Loucy (cell line): ENCODE measurements around the gene ANKRD13A.
A peak's percentile ranks its signal among the peaks of the same experiment; 100 is the strongest.

Experiments
- H2AFZ ChIP-seq: fragments of 200-600 bp; sonication (generic); 2 replicates; pipeline ENCODE4 v1.6.0; 2016; ENCODE audit warnings: antibody characterized with exemption, mild to moderate bottlenecking, low read length, moderate library complexity
- H3F3A ChIP-seq: fragments of 200-600 bp; 2 replicates; pipeline ENCODE4 v1.6.0; 2016; ENCODE audit warnings: antibody characterized with exemption, low read depth, mild to moderate bottlenecking
- H3K27me3 ChIP-seq: fragments of 200-600 bp; sonication (generic); 2 replicates; pipeline ENCODE4 v1.6.1; 2014; ENCODE audit warnings: low read length, mild to moderate bottlenecking; ENCODE audit not compliant: insufficient read depth, poor library complexity, severe bottlenecking
- H3K36me3 ChIP-seq: fragments of 200-600 bp; sonication (generic); 2 replicates; pipeline ENCODE4 v1.6.1; 2016; ENCODE audit warnings: low read length; ENCODE audit not compliant: insufficient read depth
- H3K4me1 ChIP-seq: fragments of 200-600 bp; sonication (generic); 2 replicates; pipeline ENCODE4 v1.5.1; 2014; ENCODE audit warnings: low read length, mild to moderate bottlenecking; ENCODE audit not compliant: insufficient read depth, poor library complexity, severe bottlenecking
- H3K4me2 ChIP-seq: fragments of 200-600 bp; sonication (generic); 2 replicates; pipeline ENCODE4 v1.6.0; 2014; ENCODE audit warnings: antibody characterized with exemption, low read length, low read depth, mild to moderate bottlenecking; ENCODE audit not compliant: poor library complexity, severe bottlenecking
- H3K4me3 ChIP-seq: fragments of 200-600 bp; sonication (generic); 2 replicates; pipeline ENCODE4 v1.5.1; 2014; ENCODE audit warnings: low read length, mild to moderate bottlenecking, mixed read lengths; ENCODE audit not compliant: poor library complexity, severe bottlenecking
- H3K79me2 ChIP-seq: fragments of 200-600 bp; sonication (generic); 2 replicates; pipeline ENCODE4 v1.6.1; 2014; ENCODE audit warnings: low read length; ENCODE audit not compliant: insufficient read depth
- H3K9ac ChIP-seq: fragments of 200-600 bp; sonication (generic); 2 replicates; pipeline ENCODE4 v1.6.0; 2014; ENCODE audit warnings: mild to moderate bottlenecking, low read depth, low read length, moderate library complexity; ENCODE audit not compliant: poor library complexity, severe bottlenecking
- H3K9me2 ChIP-seq: fragments of 200-600 bp; sonication (generic); replicated peaks from 2 replicates; pipeline ENCODE4 v1.6.1; 2016; ENCODE audit warnings: low read depth, low read length, mixed read lengths
- H3K9me3 ChIP-seq: fragments of 200-600 bp; sonication (generic); 2 replicates; pipeline ENCODE4 v1.6.1; 2014; ENCODE audit warnings: mild to moderate bottlenecking, antibody characterized with exemption, low read length, low read depth; ENCODE audit not compliant: insufficient read depth
- H4K20me1 ChIP-seq: fragments of 200-600 bp; sonication (generic); 2 replicates; pipeline ENCODE4 v1.6.0; 2014; ENCODE audit warnings: antibody characterized with exemption, low read length, mild to moderate bottlenecking; ENCODE audit not compliant: insufficient read depth, poor library complexity, severe bottlenecking
- EZH2phosphoT487 ChIP-seq: fragments of 200-600 bp; IDR thresholded peaks from 2 replicates; pipeline ENCODE4 v1.6.1; 2018; ENCODE audit warnings: antibody characterized with exemption, mild to moderate bottlenecking, moderate library complexity, borderline replicate concordance
- TF ChIP-seq, protein P1 (sequence below): fragments of 200-600 bp; sonication (generic); conservative IDR thresholded peaks from 2 replicates; pipeline ENCODE4 v1.5.1; 2014; ENCODE audit warnings: mild to moderate bottlenecking, antibody characterized with exemption, low read length

The ANKRD13A gene

DNA sequence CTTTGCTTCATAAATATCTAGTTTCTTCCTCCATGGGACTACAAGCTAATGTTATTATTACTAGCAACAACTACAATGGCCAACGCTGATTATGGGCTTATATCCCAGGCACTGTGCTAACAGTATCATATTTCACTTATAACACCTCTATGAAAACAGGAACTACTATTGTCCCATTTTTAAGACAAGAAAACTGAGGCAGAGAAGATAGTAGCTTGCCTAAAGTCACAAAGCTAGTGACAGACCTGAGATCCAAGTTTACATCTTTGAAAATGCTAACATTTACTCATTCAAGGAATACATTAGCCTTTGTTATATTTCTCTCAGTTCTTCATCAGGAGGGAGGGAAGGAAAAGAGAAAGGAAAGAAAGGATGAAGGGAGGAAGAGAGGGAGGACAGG is 35.9 kb upstream of the ANKRD13A start:
- H3K4me1 ChIP-seq, result peaks cover 25% of the 10 kb centered on the region
- no peaks in the 10 kb centered on the region for H3K79me2 ChIP-seq
- H3F3A ChIP-seq, result peaks cover 4% of the 10 kb centered on the region; the same call in 1 of the 2 replicates
- no peaks in the 10 kb centered on the region for H4K20me1 ChIP-seq
- H3K9ac ChIP-seq, result no peak overlapping the region
- no peaks in the 10 kb centered on the region for H3K9me2 ChIP-seq
- no peaks in the 10 kb centered on the region for H3K27me3 ChIP-seq
- no peaks in the 10 kb centered on the region for H3K9me3 ChIP-seq
- peaks cover 81% of the 10 kb centered on the region; the same call in 1 of the 2 replicates for H3K36me3 ChIP-seq
- H3K4me2 ChIP-seq, result peak overlapping the region; percentile 32
- H2AFZ ChIP-seq, result no peak overlapping the region
- no peak for TF ChIP-seq EZH2phosphoT487
- TF ChIP-seq, protein P1, sequence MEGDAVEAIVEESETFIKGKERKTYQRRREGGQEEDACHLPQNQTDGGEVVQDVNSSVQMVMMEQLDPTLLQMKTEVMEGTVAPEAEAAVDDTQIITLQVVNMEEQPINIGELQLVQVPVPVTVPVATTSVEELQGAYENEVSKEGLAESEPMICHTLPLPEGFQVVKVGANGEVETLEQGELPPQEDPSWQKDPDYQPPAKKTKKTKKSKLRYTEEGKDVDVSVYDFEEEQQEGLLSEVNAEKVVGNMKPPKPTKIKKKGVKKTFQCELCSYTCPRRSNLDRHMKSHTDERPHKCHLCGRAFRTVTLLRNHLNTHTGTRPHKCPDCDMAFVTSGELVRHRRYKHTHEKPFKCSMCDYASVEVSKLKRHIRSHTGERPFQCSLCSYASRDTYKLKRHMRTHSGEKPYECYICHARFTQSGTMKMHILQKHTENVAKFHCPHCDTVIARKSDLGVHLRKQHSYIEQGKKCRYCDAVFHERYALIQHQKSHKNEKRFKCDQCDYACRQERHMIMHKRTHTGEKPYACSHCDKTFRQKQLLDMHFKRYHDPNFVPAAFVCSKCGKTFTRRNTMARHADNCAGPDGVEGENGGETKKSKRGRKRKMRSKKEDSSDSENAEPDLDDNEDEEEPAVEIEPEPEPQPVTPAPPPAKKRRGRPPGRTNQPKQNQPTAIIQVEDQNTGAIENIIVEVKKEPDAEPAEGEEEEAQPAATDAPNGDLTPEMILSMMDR, result no peak
- no peak overlapping the region for H3K4me3 ChIP-seq

DNA sequence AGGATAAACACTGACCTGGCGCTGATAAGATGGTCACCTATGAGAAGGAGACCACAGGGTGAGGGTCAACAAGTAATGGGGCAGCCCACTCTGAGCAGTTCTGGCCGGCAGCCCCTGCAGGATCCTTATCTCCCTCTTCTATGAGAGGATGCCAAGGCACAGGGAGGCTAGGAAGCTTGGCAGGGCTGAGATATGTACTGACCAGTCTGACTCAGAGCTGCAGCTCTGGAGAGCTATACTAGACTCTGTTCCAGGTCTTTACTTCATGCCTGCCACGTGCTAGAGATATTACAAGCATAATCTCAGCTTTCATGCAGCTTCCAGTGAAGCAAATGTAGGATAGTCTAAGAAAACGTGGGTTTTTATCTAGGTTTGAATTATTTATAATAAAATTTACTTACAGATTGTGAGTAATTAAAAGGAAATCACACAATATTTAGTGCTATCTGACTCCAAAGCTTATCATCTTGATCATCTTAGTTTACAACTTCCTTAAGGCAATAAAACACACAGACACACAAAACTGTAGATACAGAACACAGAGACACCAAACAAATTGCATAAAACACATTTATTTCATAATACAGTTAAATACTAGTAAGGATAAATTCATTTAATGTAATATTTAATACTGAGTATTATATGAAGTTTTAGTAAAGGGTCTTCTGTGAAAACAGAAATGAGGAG is 35.3 kb upstream of the ANKRD13A start:
- Histone ChIP-seq H4K20me1 (no peaks in the 10 kb centered on the region), H3K9me3 (no peaks in the 10 kb centered on the region), H3K36me3 (peaks cover 79% of the 10 kb centered on the region; the same call in 1 of the 2 replicates), H3F3A (peaks cover 4% of the 10 kb centered on the region; the same call in 1 of the 2 replicates), H3K79me2 (no peaks in the 10 kb centered on the region), H3K9me2 (no peaks in the 10 kb centered on the region), H3K27me3 (no peaks in the 10 kb centered on the region), H3K9ac (no peak overlapping the region), H2AFZ (no peak overlapping the region), H3K4me1 (peaks cover 25% of the 10 kb centered on the region), H3K4me2 (peak overlapping the region; percentile 32), H3K4me3 (no peak overlapping the region)
- TF ChIP-seq, protein P1, result no peak
- TF ChIP-seq EZH2phosphoT487, result no peak

DNA sequence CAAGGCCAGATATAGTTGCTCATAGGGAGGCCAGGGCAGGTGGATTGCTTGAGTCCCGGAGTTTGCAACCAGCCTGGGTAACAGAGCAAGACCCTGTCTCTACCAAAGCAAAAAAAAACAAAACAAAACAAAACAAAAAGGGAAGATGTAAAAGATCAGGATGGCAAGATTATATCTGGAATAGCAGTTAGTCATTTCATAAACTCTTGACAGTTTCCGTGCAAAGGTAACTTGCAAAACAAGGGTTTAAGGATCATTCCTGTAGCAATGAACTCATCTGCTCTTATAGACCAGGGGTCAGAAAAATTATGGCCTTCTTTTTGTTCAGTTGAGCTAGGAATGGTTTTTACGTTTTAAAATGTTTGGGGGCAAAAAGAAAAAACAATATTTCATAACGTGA is 32.7 kb upstream of the ANKRD13A start:
- peaks cover 25% of the 10 kb centered on the region for H3K4me1 ChIP-seq
- H3K9me3 ChIP-seq, result no peaks in the 10 kb centered on the region
- TF ChIP-seq, protein P1, result no peak
- no peak for TF ChIP-seq EZH2phosphoT487
- H3K4me3 ChIP-seq, result no peak overlapping the region
- no peaks in the 10 kb centered on the region for H3K9me2 ChIP-seq
- H3K27me3 ChIP-seq, result no peaks in the 10 kb centered on the region
- peaks cover 4% of the 10 kb centered on the region; the same call in 1 of the 2 replicates for H3F3A ChIP-seq
- no peaks in the 10 kb centered on the region for H3K79me2 ChIP-seq
- H2AFZ ChIP-seq, result no peak overlapping the region
- no peak overlapping the region for H3K9ac ChIP-seq
- no peak overlapping the region for H3K4me2 ChIP-seq
- peaks cover 67% of the 10 kb centered on the region; the same call in 1 of the 2 replicates for H3K36me3 ChIP-seq
- no peaks in the 10 kb centered on the region for H4K20me1 ChIP-seq
